K562 (cell line): ENCODE data around the gene MCCC1. TPM values are rescaled to one million over a fixed set of nuclear protein-coding genes. Genes with fewer than 3 reads are reported as not detected.

Source experiments
- ATAC-seq: fragments of 200-7000 bp; cut with Tn5 transposase; 3 replicates; pipeline ENCODE4 v1.9.1; 2020; ENCODE audit warnings: moderate library complexity
- BruUV-seq: library from RNA; stranded (reverse); fragments of 400-500 nt; replicated peaks from 2 replicates; lab custom pipeline; 2021; lab: Mats Ljungman, UMichigan
- CTCF ChIA-PET: fragments of 300-600 bp; formaldehyde crosslinking; extraction: SDS; loops from one replicate; lab custom pipeline; 2021; ENCODE audit warnings: low intra/inter-chr PET ratio; lab: Yijun Ruan, JAX
- POLR2A ChIA-PET: fragments of 300-600, 350-650 bp; sonication (Branson Sonifier 250); formaldehyde crosslinking; extraction: SDS; loops from one replicate; lab custom pipeline; 2021; ENCODE audit warnings: antibody characterized with exemption, inconsistent platforms; lab: Yijun Ruan, JAX
- DNase-seq, 4 experiments: peaks; one replicate each; pipeline versions ENCODE4 v3.0.0 to v3.0.0-alpha.2; 2011 to 2018; ENCODE audit warnings: low spot score in 3 of 4, mixed read lengths in 3 of 4; ENCODE audit errors: extremely low read depth in 1 of 4
- FAIRE-seq: peaks from 2 replicates; lab custom pipeline; 2011; peaks lifted over from hg19 to GRCh38; lab: Jason Lieb, UNC
- H2AFZ ChIP-seq: 2 replicates; pipeline ENCODE4 v1.6.0; 2011; ENCODE audit warnings: low read depth, low read length, control low read depth, inconsistent platforms
- H3K27ac ChIP-seq: fragments of 200-600 bp; 3 replicates; pipeline ENCODE4 v1.8.0; 2011; ENCODE audit warnings: low read depth, mild to moderate bottlenecking, control low read depth, inconsistent platforms, low read length, moderate library complexity, mixed read lengths; ENCODE audit errors: extremely low read depth
- H3K27me3 ChIP-seq, 2 experiments: fragments of 300-600 bp in 1 of 2; 2 replicates in 1 of 2; 3 replicates in 1 of 2; pipeline versions ENCODE4 v1.6.0 to v1.8.0; 2011; ENCODE audit warnings: inconsistent platforms in 2 of 2, low read length in 2 of 2, mild to moderate bottlenecking in 1 of 2, mixed read lengths in 1 of 2, moderate library complexity in 1 of 2; ENCODE audit not compliant: control insufficient read depth in 2 of 2, insufficient read depth in 2 of 2
- H3K36me3 ChIP-seq: fragments of 300-600 bp; 3 replicates; pipeline ENCODE4 v1.8.0; 2011; ENCODE audit warnings: mild to moderate bottlenecking, low read length, inconsistent platforms; ENCODE audit not compliant: control insufficient read depth, insufficient read depth
- H3K4me1 ChIP-seq, 2 experiments: fragments of 200-600 bp in 1 of 2; replicated peaks in 1 of 2; 2 replicates in 1 of 2; 3 replicates in 1 of 2; pipeline versions ENCODE4 v1.5.1 to v1.8.0; 2011; ENCODE audit warnings: inconsistent platforms in 2 of 2, low read length in 2 of 2, mild to moderate bottlenecking in 1 of 2, mixed read lengths in 1 of 2, moderate library complexity in 1 of 2; ENCODE audit not compliant: control insufficient read depth in 2 of 2, insufficient read depth in 2 of 2
- H3K4me2 ChIP-seq: 2 replicates; pipeline ENCODE4 v1.6.1; 2011; ENCODE audit warnings: low read length, control low read depth, inconsistent platforms, mixed read lengths; ENCODE audit not compliant: insufficient read depth
- H3K4me3 ChIP-seq: fragments of 200-600 bp; sonication (generic), shearing (Covaris generic); 2 replicates; pipeline ENCODE4 v1.5.1; 2016; ENCODE audit warnings: control low read depth, inconsistent platforms
- H3K79me2 ChIP-seq: fragments of 200-600 bp; 3 replicates; pipeline ENCODE4 v1.8.0; 2011; ENCODE audit warnings: low read length, inconsistent platforms; ENCODE audit not compliant: control insufficient read depth, insufficient read depth
- H3K9ac ChIP-seq, 2 experiments: 2 replicates each; pipeline versions ENCODE4 v1.6.0 to v1.6.1; 2011; ENCODE audit warnings: low read depth in 2 of 2, low read length in 2 of 2, control low read depth in 1 of 2, inconsistent platforms in 1 of 2, mild to moderate bottlenecking in 1 of 2, mixed read lengths in 1 of 2; ENCODE audit not compliant: insufficient read depth in 1 of 2
- H3K9me1 ChIP-seq: one replicate; pipeline ENCODE4 v1.6.0; 2011; ENCODE audit warnings: inconsistent platforms, mild to moderate bottlenecking, low read length, moderate library complexity; ENCODE audit not compliant: control insufficient read depth, insufficient read depth
- H3K9me3 ChIP-seq: replicated peaks from 2 replicates; pipeline ENCODE4 v1.5.1; 2011; ENCODE audit warnings: low read depth, low read length, inconsistent platforms; ENCODE audit not compliant: control insufficient read depth, insufficient read depth
- H4K20me1 ChIP-seq: replicated peaks from 2 replicates; pipeline ENCODE4 v1.6.1; 2011; ENCODE audit warnings: low read length, inconsistent platforms, mixed read lengths; ENCODE audit not compliant: control insufficient read depth, insufficient read depth
- FOSL1 ChIP-seq: fragments of 200-800 bp; sonication (Bioruptor generic); conservative IDR thresholded peaks from 2 replicates; pipeline ENCODE4 v1.6.1; 2016; ENCODE audit warnings: missing genetic modification characterization, missing compliant biosample characterization
- NFE2 ChIP-seq: IDR thresholded peaks from 2 replicates; pipeline ENCODE4 v1.6.1; 2014; ENCODE audit warnings: antibody characterized with exemption, low read depth
- RAD21 ChIP-seq, 2 experiments: fragments of 250-450 bp in 1 of 2; fragments of 450-650 bp in 1 of 2; sonication (Bioruptor Pico) in 1 of 2; formaldehyde crosslinking in 1 of 2; IDR thresholded peaks in 1 of 2; conservative IDR thresholded peaks in 1 of 2; 2 replicates each; pipeline versions ENCODE4 v1.4.0 to v1.8.0; 2020 to 2022; ENCODE audit warnings: mild to moderate bottlenecking in 2 of 2, moderate library complexity in 1 of 2
- SETDB1 ChIP-seq: IDR thresholded peaks from one replicate; pipeline ENCODE4 v1.6.1; 2012; ENCODE audit warnings: low read length, control low read depth, inconsistent platforms
- SMC3 ChIP-seq: conservative IDR thresholded peaks from 2 replicates; pipeline ENCODE4 v1.6.1; 2011; ENCODE audit warnings: low read depth, low read length, improper control_type of control experiment; ENCODE audit not compliant: insufficient read depth
- WGBS: fragments of 100-300 bp; shearing (Covaris generic); methylation state at CpG from one replicate; pipeline ENCODE4 v1.1.6; 2016; ENCODE audit warnings: low coverage, mixed read lengths; ENCODE audit not compliant: insufficient coverage; ENCODE audit errors: missing lambda C conversion rate; 5-methylcytosine and 5-hydroxymethylcytosine counted together
- in situ Hi-C: fragments of 300-500 bp; cut with MboI; formaldehyde crosslinking; loops from 4 replicates; pipeline ENCODE4 v1.15.0; 2018; ENCODE audit warnings: inconsistent platforms, mixed read lengths
- intact Hi-C: fragments of 100-400 bp; cut with micrococcal nuclease; formaldehyde crosslinking; loops from 2 replicates; pipeline ENCODE4 v1.14.2; 2022
- polyA plus RNA-seq, 8 experiments: library from polyadenylated mRNA; depleted of rRNA in 4 of 8; stranded (reverse) in 5 of 8; unstranded in 3 of 8; fragments of >200 nt; fragmentation: Nextera tagmentation in 2 of 8; fragmentation: Illumina TruSeq in 1 of 8; extraction: Ambion mirVana in 2 of 8; extraction: Trizol in 1 of 8; gene quantifications; 2 replicates each; pipeline versions ENCODE4 v1.2.1 to v1.2.3, GENCODE V29; 2011 to 2014; ENCODE audit warnings: inconsistent platforms in 1 of 8, missing spikeins in 1 of 8
- total RNA-seq, 7 experiments: library from RNA; depleted of rRNA in 6 of 7; stranded (reverse); fragments of >200 nt in 6 of 7; fragmentation: Illumina TruSeq in 2 of 7; extraction: Trizol in 2 of 7; gene quantifications; 2 replicates each; pipeline versions ENCODE4 v1.2.1 to v1.2.3, GENCODE V29; 2011 to 2021; ENCODE audit warnings: low replicate concordance in 1 of 7
- TF ChIP-seq, protein P1 (sequence below): fragments of 450-650 bp; formaldehyde crosslinking; IDR thresholded peaks from 2 replicates; pipeline ENCODE4 v1.4.0; 2020; ENCODE audit warnings: mild to moderate bottlenecking, moderate library complexity
- TF ChIP-seq, protein P2 (sequence below): sonication (generic); formaldehyde crosslinking; IDR thresholded peaks from 2 replicates; pipeline ENCODE4 v1.8.1; 2023; ENCODE audit warnings: mild to moderate bottlenecking, missing genetic modification reagents
- TF ChIP-seq, protein P3 (sequence below), 3 experiments: IDR thresholded peaks in 2 of 3; conservative IDR thresholded peaks in 1 of 3; 2 replicates each; pipeline ENCODE4 v1.5.1; 2011 to 2012; ENCODE audit warnings: low read length in 3 of 3, mild to moderate bottlenecking in 3 of 3, control low read depth in 2 of 3, improper control_type of control experiment in 1 of 3, inconsistent platforms in 1 of 3, low read depth in 1 of 3, mixed read lengths in 1 of 3, moderate library complexity in 1 of 3; ENCODE audit not compliant: insufficient read depth in 2 of 3

MCCC1 gene
- total and polyA plus RNA-seq, 9 of the 15 experiments (the other 6 are each of a cell fraction or from before 2014, with no cell fraction given) = 13.7 to 26.9 (median 23.0) TPM

DNA sequence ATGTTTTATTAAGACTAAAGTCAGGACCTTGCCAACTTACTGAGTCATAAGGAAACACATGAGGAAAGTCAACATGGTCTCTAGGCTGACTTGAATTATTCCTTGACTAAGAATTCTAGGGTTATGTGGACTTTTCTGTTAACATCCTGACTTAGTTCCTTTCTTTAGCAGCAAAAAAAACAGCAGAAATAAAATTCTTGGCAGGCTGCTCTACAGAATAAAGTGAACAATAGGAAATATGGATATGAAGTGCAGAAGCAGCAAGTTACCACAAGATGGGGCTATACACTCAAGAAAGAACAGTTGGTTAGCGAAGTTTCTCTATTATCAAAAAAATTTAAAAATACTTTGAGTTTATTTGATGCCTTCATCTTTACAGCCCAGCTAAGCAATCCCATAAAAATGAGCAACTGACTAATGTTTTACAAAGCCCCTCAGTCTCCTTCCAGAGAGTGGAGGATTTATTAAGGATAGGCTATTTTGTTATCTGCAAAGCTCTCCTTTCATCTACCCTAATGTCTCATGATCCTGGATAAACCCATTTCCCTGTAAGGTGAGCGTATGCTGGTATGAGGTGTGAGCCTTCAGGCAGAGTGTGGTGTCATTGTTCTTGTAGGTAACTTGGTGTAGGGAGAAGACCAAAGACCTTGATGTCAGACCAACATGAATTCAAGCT is 23.1 kb upstream of the MCCC1 start:
- POLR2A ChIA-PET = no interaction called here
- no peak overlapping the region for H3K9ac ChIP-seq
- ATAC-seq = peak; percentile 73
- TF ChIP-seq, protein P1, sequence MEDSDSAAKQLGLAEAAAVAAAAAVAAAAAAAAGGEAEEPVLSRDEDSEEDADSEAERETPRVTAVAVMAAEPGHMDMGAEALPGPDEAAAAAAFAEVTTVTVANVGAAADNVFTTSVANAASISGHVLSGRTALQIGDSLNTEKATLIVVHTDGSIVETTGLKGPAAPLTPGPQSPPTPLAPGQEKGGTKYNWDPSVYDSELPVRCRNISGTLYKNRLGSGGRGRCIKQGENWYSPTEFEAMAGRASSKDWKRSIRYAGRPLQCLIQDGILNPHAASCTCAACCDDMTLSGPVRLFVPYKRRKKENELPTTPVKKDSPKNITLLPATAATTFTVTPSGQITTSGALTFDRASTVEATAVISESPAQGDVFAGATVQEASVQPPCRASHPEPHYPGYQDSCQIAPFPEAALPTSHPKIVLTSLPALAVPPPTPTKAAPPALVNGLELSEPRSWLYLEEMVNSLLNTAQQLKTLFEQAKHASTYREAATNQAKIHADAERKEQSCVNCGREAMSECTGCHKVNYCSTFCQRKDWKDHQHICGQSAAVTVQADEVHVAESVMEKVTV (CRISPR knock-in tag) = peak; percentile 89
- TF ChIP-seq RAD21 (CRISPR knock-in tag; conservative IDR thresholded peaks at IDR 0.05 in 1 of 2, IDR thresholded peaks at IDR 0.05 in 1 of 2) = peak; percentile 93
- TF ChIP-seq FOSL1 (tag) = 0 out of 2 replicates have a peak, but pooled peaks have one; percentile 26
- TF ChIP-seq SETDB1 = no peak
- TF ChIP-seq, protein P2, sequence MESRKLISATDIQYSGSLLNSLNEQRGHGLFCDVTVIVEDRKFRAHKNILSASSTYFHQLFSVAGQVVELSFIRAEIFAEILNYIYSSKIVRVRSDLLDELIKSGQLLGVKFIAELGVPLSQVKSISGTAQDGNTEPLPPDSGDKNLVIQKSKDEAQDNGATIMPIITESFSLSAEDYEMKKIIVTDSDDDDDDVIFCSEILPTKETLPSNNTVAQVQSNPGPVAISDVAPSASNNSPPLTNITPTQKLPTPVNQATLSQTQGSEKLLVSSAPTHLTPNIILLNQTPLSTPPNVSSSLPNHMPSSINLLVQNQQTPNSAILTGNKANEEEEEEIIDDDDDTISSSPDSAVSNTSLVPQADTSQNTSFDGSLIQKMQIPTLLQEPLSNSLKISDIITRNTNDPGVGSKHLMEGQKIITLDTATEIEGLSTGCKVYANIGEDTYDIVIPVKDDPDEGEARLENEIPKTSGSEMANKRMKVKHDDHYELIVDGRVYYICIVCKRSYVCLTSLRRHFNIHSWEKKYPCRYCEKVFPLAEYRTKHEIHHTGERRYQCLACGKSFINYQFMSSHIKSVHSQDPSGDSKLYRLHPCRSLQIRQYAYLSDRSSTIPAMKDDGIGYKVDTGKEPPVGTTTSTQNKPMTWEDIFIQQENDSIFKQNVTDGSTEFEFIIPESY (CRISPR knock-in tag) = 0 out of 2 replicates have a peak, but pooled peaks have one; percentile 22
- TF ChIP-seq NFE2 = no peak
- TF ChIP-seq SMC3 = peak; percentile 58; the same call in 1 of the 2 replicates
- TF ChIP-seq, protein P3, sequence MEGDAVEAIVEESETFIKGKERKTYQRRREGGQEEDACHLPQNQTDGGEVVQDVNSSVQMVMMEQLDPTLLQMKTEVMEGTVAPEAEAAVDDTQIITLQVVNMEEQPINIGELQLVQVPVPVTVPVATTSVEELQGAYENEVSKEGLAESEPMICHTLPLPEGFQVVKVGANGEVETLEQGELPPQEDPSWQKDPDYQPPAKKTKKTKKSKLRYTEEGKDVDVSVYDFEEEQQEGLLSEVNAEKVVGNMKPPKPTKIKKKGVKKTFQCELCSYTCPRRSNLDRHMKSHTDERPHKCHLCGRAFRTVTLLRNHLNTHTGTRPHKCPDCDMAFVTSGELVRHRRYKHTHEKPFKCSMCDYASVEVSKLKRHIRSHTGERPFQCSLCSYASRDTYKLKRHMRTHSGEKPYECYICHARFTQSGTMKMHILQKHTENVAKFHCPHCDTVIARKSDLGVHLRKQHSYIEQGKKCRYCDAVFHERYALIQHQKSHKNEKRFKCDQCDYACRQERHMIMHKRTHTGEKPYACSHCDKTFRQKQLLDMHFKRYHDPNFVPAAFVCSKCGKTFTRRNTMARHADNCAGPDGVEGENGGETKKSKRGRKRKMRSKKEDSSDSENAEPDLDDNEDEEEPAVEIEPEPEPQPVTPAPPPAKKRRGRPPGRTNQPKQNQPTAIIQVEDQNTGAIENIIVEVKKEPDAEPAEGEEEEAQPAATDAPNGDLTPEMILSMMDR (IDR thresholded peaks at IDR 0.05 in 2 of 3, conservative IDR thresholded peaks at IDR 0.05 in 1 of 3; ENCODE audit: insufficient read depth in 2 of 3, low read depth in 1 of 3, low read length in 3 of 3) = peak; percentile 65 to 91 (median 69); a peak in 5 of 6 replicates

More for the DNA sequence above, 23.1 kb upstream of the MCCC1 start:
- Histone ChIP-seq H2AFZ (no peak overlapping the region), H3K36me3 (no peaks in the 10 kb centered on the region), H3K4me3 (no peak overlapping the region), H3K9me3 (no peaks in the 10 kb centered on the region), H4K20me1 (no peaks in the 10 kb centered on the region), H3K27me3 (peaks cover 0 to 5% of the 10 kb centered on the region in 2 experiments; a peak in 1 of 5 replicates), H3K27ac (no peak overlapping the region), H3K79me2 (no peaks in the 10 kb centered on the region), H3K4me2 (no peak overlapping the region), H3K4me1 (no peaks in the 10 kb centered on the region), H3K9me1 (no peaks in the 10 kb centered on the region)
- CTCF ChIA-PET = interaction anchor here (0.6 to 4.3 kb wide), 9 partner anchors 55 to 763 kb away, joined by 3 to 48 read pairs (median 4); no protein-coding TSS in a partner anchor
- in situ Hi-C loops = loop anchor here (5.0 kb wide), 1 partner anchor 270 kb away; no protein-coding TSS in a partner anchor
- peak; percentile 54 to 67 (median 56) for DNase-seq
- intact Hi-C loops = loop anchor here (1.0 to 10.0 kb wide), 5 partner anchors 57 to 642 kb away; no protein-coding TSS in a partner anchor
- no TSS peak for BruUV-seq
- peak; percentile 82 for FAIRE-seq
- WGBS = 6% methylated on average over 2 of the region's 2 CpGs
